ENCODE results near the gene CFAP107. TPM values are rescaled to one million over a fixed set of nuclear protein-coding genes. Genes with fewer than 3 reads are reported as not detected.

Gene CFAP107
- total and polyA plus RNA-seq, 2 of the 13 experiments (the other 11 are each of a cell fraction or from before 2014, with no cell fraction given): not detected

DNA sequence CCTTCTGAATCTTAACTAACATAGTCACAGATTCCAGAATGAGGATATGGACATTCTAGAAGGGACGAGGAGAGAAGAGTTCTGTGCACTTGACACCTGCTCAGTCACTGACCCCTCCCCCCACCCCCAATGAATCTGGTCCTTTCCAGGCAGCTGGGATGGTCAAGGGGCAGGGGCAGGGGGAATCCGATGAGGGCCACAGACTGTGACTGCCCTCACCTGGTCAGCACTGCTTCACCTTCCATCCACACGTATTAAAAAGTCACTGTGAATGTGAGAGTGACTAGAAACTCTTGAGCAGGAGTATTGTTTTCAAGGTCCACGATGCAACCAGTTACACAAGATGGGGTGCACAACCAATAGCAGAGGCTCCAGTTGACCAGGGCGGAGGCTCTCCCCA, 18.0 kb downstream of the CFAP107 start:
- Histone ChIP-seq H3K4me1 (ENCODE audit: insufficient read depth, low read length) (no peaks in the 10 kb centered on the region), H3K27me3 (ENCODE audit: control insufficient read depth in 1 of 2, insufficient read depth in 2 of 2, low read length in 2 of 2) (peaks cover 1 to 16% of the 10 kb centered on the region in 2 experiments; a peak in 2 of 5 replicates), H3K4me2 (ENCODE audit: low read depth, low read length) (no peak overlapping the region), H3K36me3 (replicated peaks in 1 of 2; ENCODE audit: control insufficient read depth in 1 of 2, insufficient read depth in 2 of 2, low read length in 2 of 2) (no peaks in the 10 kb centered on the region), H4K20me1 (ENCODE audit: insufficient read depth, low read length) (no peaks in the 10 kb centered on the region), H2AFZ (ENCODE audit: low read length) (no peak overlapping the region), H3K27ac (ENCODE audit: extremely low read length, insufficient read depth, low read length) (no peak overlapping the region), H3K79me2 (ENCODE audit: insufficient read depth, low read length) (no peaks in the 10 kb centered on the region), H3K9me3 (ENCODE audit: low read length) (no peaks in the 10 kb centered on the region), H3K4me3 (replicated peaks in 1 of 3; ENCODE audit: insufficient read depth in 1 of 3, low read depth in 2 of 3, low read length in 3 of 3) (no peak overlapping the region), H3K9ac (ENCODE audit: insufficient read depth, low read depth, low read length) (no peak overlapping the region)
- FAIRE-seq (no peak), ATAC-seq (no peak), DNase-seq (ENCODE audit: low spot score) (no peak)
- WGBS (ENCODE audit: low lambda C conversion rate): 0% methylated on average over 5 of the region's 5 CpGs
- CTCF ChIA-PET (ENCODE audit: low intra/inter-chr PET ratio, low total read pairs): no interaction called here
- TF ChIP-seq, protein P1, sequence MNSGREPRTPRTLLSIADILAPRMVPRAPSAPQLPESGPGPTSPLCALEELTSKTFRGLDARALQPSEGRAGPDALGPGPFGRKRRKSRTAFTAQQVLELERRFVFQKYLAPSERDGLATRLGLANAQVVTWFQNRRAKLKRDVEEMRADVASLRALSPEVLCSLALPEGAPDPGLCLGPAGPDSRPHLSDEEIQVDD (CRISPR knock-in tag; IDR thresholded peaks at IDR 0.05; ENCODE audit: borderline replicate concordance): no peak
- TF ChIP-seq SRSF9 (IDR thresholded peaks at IDR 0.05; ENCODE audit: borderline replicate concordance, insufficient read depth, low read depth, low read length, poor library complexity, severe bottlenecking) (no peak), NCOR1 (IDR thresholded peaks at IDR 0.05; ENCODE audit: borderline replicate concordance, low read length) (no peak), KDM1A (CRISPR knock-in tag; IDR thresholded peaks at IDR 0.05) (no peak), MEIS2 (CRISPR knock-in tag; IDR thresholded peaks at IDR 0.05) (no peak), ZBTB38 (CRISPR knock-in tag; IDR thresholded peaks at IDR 0.05) (no peak), ZNF282 (IDR thresholded peaks at IDR 0.05; ENCODE audit: partially characterized antibody) (no peak)
- TF ChIP-seq, protein P2, sequence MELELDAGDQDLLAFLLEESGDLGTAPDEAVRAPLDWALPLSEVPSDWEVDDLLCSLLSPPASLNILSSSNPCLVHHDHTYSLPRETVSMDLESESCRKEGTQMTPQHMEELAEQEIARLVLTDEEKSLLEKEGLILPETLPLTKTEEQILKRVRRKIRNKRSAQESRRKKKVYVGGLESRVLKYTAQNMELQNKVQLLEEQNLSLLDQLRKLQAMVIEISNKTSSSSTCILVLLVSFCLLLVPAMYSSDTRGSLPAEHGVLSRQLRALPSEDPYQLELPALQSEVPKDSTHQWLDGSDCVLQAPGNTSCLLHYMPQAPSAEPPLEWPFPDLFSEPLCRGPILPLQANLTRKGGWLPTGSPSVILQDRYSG (CRISPR knock-in tag; IDR thresholded peaks at IDR 0.05): no peak
- POLR2A ChIA-PET: no interaction called here
- in situ Hi-C loops (cut with HindIII; ENCODE audit: extremely low pct_ligation_motif_present, low pct_unique_long_range_greater_than_20kb): no loop called here
- intact Hi-C loops (cut with micrococcal nuclease; ENCODE audit: unreplicated experiment): no loop called here
- BruUV-seq (replicated peaks): no TSS peak

DNA sequence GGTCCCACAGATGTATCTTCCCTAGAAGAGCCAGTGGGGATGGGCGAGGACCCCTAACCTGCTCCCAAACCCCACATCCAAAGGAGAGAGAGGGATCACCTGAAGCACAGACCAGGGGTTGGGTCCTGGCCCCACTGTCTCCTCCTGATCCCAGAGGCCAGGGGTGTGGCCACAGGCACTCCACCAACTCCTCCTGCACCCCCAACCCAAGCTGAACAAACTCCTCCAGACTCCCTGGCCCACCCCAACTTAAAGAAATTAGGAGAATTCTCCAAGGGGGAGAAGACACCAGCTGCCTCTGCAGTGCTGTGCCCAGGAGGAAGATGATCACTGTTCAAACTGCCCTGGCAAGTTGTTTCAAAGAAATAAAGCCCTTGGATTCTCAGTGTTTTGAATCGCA, 23.0 kb downstream of the CFAP107 start:
- no peak overlapping the region for H2AFZ ChIP-seq (ENCODE audit: low read length)
- FAIRE-seq: no peak
- intact Hi-C loops (cut with micrococcal nuclease; ENCODE audit: unreplicated experiment): no loop called here
- 0% methylated on average over 2 of the region's 2 CpGs for WGBS (ENCODE audit: low lambda C conversion rate)
- CTCF ChIA-PET (ENCODE audit: low intra/inter-chr PET ratio, low total read pairs): no interaction called here
- H3K27ac ChIP-seq (ENCODE audit: extremely low read length, insufficient read depth, low read length): no peak overlapping the region
- no peaks in the 10 kb centered on the region for H3K9me3 ChIP-seq (ENCODE audit: low read length)
- no peak overlapping the region for H3K9ac ChIP-seq (ENCODE audit: insufficient read depth, low read depth, low read length)
- POLR2A ChIA-PET: no interaction called here
- peaks cover 1 to 27% of the 10 kb centered on the region in 2 experiments; a peak in 3 of 5 replicates for H3K27me3 ChIP-seq (ENCODE audit: control insufficient read depth in 1 of 2, insufficient read depth in 2 of 2, low read length in 2 of 2)
- in situ Hi-C loops (cut with HindIII; ENCODE audit: extremely low pct_ligation_motif_present, low pct_unique_long_range_greater_than_20kb): no loop called here
- H3K4me3 ChIP-seq (replicated peaks in 1 of 3; ENCODE audit: insufficient read depth in 1 of 3, low read depth in 2 of 3, low read length in 3 of 3): no peak overlapping the region
- H3K79me2 ChIP-seq (ENCODE audit: insufficient read depth, low read length): no peaks in the 10 kb centered on the region
- DNase-seq (ENCODE audit: low spot score): no peak
- BruUV-seq (replicated peaks): no TSS peak
- no peaks in the 10 kb centered on the region for H3K36me3 ChIP-seq (replicated peaks in 1 of 2; ENCODE audit: control insufficient read depth in 1 of 2, insufficient read depth in 2 of 2, low read length in 2 of 2)
- H4K20me1 ChIP-seq (ENCODE audit: insufficient read depth, low read length): no peaks in the 10 kb centered on the region
- no peak for ATAC-seq
- no peak overlapping the region for H3K4me2 ChIP-seq (ENCODE audit: low read depth, low read length)
- H3K4me1 ChIP-seq (ENCODE audit: insufficient read depth, low read length): no peaks in the 10 kb centered on the region
- TF ChIP-seq TARDBP (CRISPR knock-in tag; IDR thresholded peaks at IDR 0.05) (no peak), ZNF777 (CRISPR knock-in tag; IDR thresholded peaks at IDR 0.05) (no peak), ZKSCAN8 (CRISPR knock-in tag; IDR thresholded peaks at IDR 0.05; ENCODE audit: borderline replicate concordance) (no peak), LCORL (IDR thresholded peaks at IDR 0.05) (no peak), LCORL (CRISPR knock-in tag; IDR thresholded peaks at IDR 0.05) (no peak), ZNF841 (CRISPR knock-in tag; IDR thresholded peaks at IDR 0.05; ENCODE audit: borderline replicate concordance) (no peak), ZNF629 (CRISPR knock-in tag; conservative IDR thresholded peaks at IDR 0.05) (no peak), STAG1 (CRISPR knock-in tag; IDR thresholded peaks at IDR 0.05) (no peak)
- TF ChIP-seq, protein P3, sequence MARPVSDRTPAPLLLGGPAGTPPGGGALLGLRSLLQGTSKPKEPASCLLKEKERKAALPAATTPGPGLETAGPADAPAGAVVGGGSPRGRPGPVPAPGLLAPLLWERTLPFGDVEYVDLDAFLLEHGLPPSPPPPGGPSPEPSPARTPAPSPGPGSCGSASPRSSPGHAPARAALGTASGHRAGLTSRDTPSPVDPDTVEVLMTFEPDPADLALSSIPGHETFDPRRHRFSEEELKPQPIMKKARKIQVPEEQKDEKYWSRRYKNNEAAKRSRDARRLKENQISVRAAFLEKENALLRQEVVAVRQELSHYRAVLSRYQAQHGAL (CRISPR knock-in tag; IDR thresholded peaks at IDR 0.05; ENCODE audit: not compliant biosample characterization): no peak
- TF ChIP-seq, protein P4, sequence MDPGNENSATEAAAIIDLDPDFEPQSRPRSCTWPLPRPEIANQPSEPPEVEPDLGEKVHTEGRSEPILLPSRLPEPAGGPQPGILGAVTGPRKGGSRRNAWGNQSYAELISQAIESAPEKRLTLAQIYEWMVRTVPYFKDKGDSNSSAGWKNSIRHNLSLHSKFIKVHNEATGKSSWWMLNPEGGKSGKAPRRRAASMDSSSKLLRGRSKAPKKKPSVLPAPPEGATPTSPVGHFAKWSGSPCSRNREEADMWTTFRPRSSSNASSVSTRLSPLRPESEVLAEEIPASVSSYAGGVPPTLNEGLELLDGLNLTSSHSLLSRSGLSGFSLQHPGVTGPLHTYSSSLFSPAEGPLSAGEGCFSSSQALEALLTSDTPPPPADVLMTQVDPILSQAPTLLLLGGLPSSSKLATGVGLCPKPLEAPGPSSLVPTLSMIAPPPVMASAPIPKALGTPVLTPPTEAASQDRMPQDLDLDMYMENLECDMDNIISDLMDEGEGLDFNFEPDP (CRISPR knock-in tag; conservative IDR thresholded peaks at IDR 0.05): no peak
